ENCODE measurements around the gene NRIP3. TPM values are rescaled to one million over a fixed set of nuclear protein-coding genes. Genes with fewer than 3 reads are reported as not detected.

The NRIP3 gene
- total RNA-seq = 1 to 10 TPM; 3.0 to 3.5 TPM

GRCh38 chr11:9003573-9004182 lies at the start of gene NRIP3:
Gene NRIP3 (minus strand): TSS chr11:9004001. CDS start chr11:9003935, 66 bp downstream.
- peak within 1 kb of the TSS; percentile 68 for H3K4me3 Mint-ChIP-seq
- H3K27me3 Mint-ChIP-seq (ENCODE audit: low read depth) = peaks cover 33% of the 10 kb centered on the region
- no peaks in the 10 kb centered on the region for H3K36me3 Mint-ChIP-seq (ENCODE audit: low read depth)
- CTCF ChIA-PET = interaction anchor here (0.7 to 1.5 kb wide), 4 partner anchors 12 to 134 kb away, joined by 3 to 5 read pairs (median 3); no protein-coding TSS in a partner anchor
- intact Hi-C loops (cut with micrococcal nuclease) = loop anchor here (1.0 to 10.0 kb wide), 7 partner anchors 57 to 1451 kb away; partner anchors contain the start of genes AKIP1, AMPD3, RPL27A and TRIM66
- peak; percentile 67 for DNase-seq
- H3K4me1 Mint-ChIP-seq (ENCODE audit: low read depth) = peaks cover 24% of the 10 kb centered on the region
- H3K9me3 Mint-ChIP-seq = no peaks in the 10 kb centered on the region
- H3K27ac Mint-ChIP-seq = no peak within 1 kb of the TSS

- Mint-ChIP-seq H3K36me3 (ENCODE audit: low read depth) (no peaks in the 10 kb centered on the region), H3K27ac (no peak overlapping the region), H3K4me3 (no peak overlapping the region), H3K4me1 (ENCODE audit: low read depth) (no peaks in the 10 kb centered on the region), H3K27me3 (ENCODE audit: low read depth) (no peaks in the 10 kb centered on the region), H3K9me3 (no peaks in the 10 kb centered on the region)
- intact Hi-C loops (cut with micrococcal nuclease) = no loop called here
- CTCF ChIA-PET = no interaction called here
- DNase-seq = no peak
Observed at GRCh38 chr11:9052316-9052715, 48.5 kb upstream of the NRIP3 start.

GRCh38 chr11:9049959-9050358 lies 46.2 kb upstream of the NRIP3 start:
- Mint-ChIP-seq H3K4me3 (no peak overlapping the region), H3K4me1 (ENCODE audit: low read depth) (no peaks in the 10 kb centered on the region), H3K9me3 (no peaks in the 10 kb centered on the region), H3K27ac (no peak overlapping the region), H3K27me3 (ENCODE audit: low read depth) (no peaks in the 10 kb centered on the region), H3K36me3 (ENCODE audit: low read depth) (no peaks in the 10 kb centered on the region)
- no peak for DNase-seq
- CTCF ChIA-PET = interaction anchor here (0.9 kb wide), 2 partner anchors 11 to 36 kb away, joined by 3 to 4 read pairs; no protein-coding TSS in a partner anchor
- intact Hi-C loops (cut with micrococcal nuclease) = no loop called here

- Mint-ChIP-seq H3K4me3 (no peak overlapping the region), H3K4me1 (ENCODE audit: low read depth) (no peaks in the 10 kb centered on the region), H3K27me3 (ENCODE audit: low read depth) (no peaks in the 10 kb centered on the region), H3K27ac (no peak overlapping the region), H3K36me3 (ENCODE audit: low read depth) (no peaks in the 10 kb centered on the region), H3K9me3 (no peaks in the 10 kb centered on the region)
- CTCF ChIA-PET = interaction anchor here (1.3 to 2.0 kb wide), 2 partner anchors 32 to 90 kb away, joined by 6 to 8 read pairs; no protein-coding TSS in a partner anchor
- DNase-seq = no peak
- intact Hi-C loops (cut with micrococcal nuclease) = no loop called here
Observed at GRCh38 chr11:9047964-9048523, 44.2 kb upstream of the NRIP3 start.

GRCh38 chr11:9046481-9046880 lies 42.7 kb upstream of the NRIP3 start:
- CTCF ChIA-PET = interaction anchor here (0.6 to 2.0 kb wide), 2 partner anchors 31 to 72 kb away, joined by 3 to 6 read pairs; no protein-coding TSS in a partner anchor
- intact Hi-C loops (cut with micrococcal nuclease) = no loop called here
- Mint-ChIP-seq H3K36me3 (ENCODE audit: low read depth) (no peaks in the 10 kb centered on the region), H3K27ac (no peak overlapping the region), H3K4me3 (no peak overlapping the region), H3K27me3 (ENCODE audit: low read depth) (no peaks in the 10 kb centered on the region), H3K9me3 (no peaks in the 10 kb centered on the region), H3K4me1 (ENCODE audit: low read depth) (no peaks in the 10 kb centered on the region)
- no peak for DNase-seq

- H3K27ac Mint-ChIP-seq = no peak overlapping the region
Observed at GRCh38 chr11:9042488-9042887, 38.7 kb upstream of the NRIP3 start.

GRCh38 chr11:9041747-9042146 lies 37.9 kb upstream of the NRIP3 start:
- DNase-seq = no peak
- peaks cover 3% of the 10 kb centered on the region for H3K27me3 Mint-ChIP-seq (ENCODE audit: low read depth)
- no peaks in the 10 kb centered on the region for H3K9me3 Mint-ChIP-seq
- CTCF ChIA-PET = no interaction called here
- intact Hi-C loops (cut with micrococcal nuclease) = no loop called here
- H3K27ac Mint-ChIP-seq = no peak overlapping the region
- H3K4me3 Mint-ChIP-seq = no peak overlapping the region
- H3K4me1 Mint-ChIP-seq (ENCODE audit: low read depth) = no peaks in the 10 kb centered on the region
- no peaks in the 10 kb centered on the region for H3K36me3 Mint-ChIP-seq (ENCODE audit: low read depth)

More at GRCh38 chr11:9042488-9042887, 38.7 kb upstream of the NRIP3 start:
- Mint-ChIP-seq H3K9me3 (no peaks in the 10 kb centered on the region), H3K4me1 (ENCODE audit: low read depth) (no peaks in the 10 kb centered on the region), H3K4me3 (no peak overlapping the region), H3K36me3 (ENCODE audit: low read depth) (no peaks in the 10 kb centered on the region), H3K27me3 (ENCODE audit: low read depth) (peaks cover 3% of the 10 kb centered on the region)
- CTCF ChIA-PET = interaction anchor here (0.6 to 0.8 kb wide), 4 partner anchors 23 to 88 kb away, joined by 3 read pairs; no protein-coding TSS in a partner anchor
- intact Hi-C loops (cut with micrococcal nuclease) = no loop called here
- no peak for DNase-seq

- Mint-ChIP-seq H3K27ac (no peak overlapping the region), H3K4me3 (no peak overlapping the region), H3K36me3 (ENCODE audit: low read depth) (no peaks in the 10 kb centered on the region), H3K4me1 (ENCODE audit: low read depth) (no peaks in the 10 kb centered on the region), H3K9me3 (no peaks in the 10 kb centered on the region), H3K27me3 (ENCODE audit: low read depth) (peaks cover 3% of the 10 kb centered on the region)
- CTCF ChIA-PET = no interaction called here
- intact Hi-C loops (cut with micrococcal nuclease) = no loop called here
- DNase-seq = no peak
Observed at GRCh38 chr11:9040410-9040809, 36.6 kb upstream of the NRIP3 start.

- CTCF ChIA-PET = no interaction called here
- no peak for DNase-seq
- peaks cover 3% of the 10 kb centered on the region for H3K27me3 Mint-ChIP-seq (ENCODE audit: low read depth)
- no peaks in the 10 kb centered on the region for H3K9me3 Mint-ChIP-seq
- intact Hi-C loops (cut with micrococcal nuclease) = no loop called here
- no peaks in the 10 kb centered on the region for H3K4me1 Mint-ChIP-seq (ENCODE audit: low read depth)
- H3K36me3 Mint-ChIP-seq (ENCODE audit: low read depth) = no peaks in the 10 kb centered on the region
- no peak overlapping the region for H3K27ac Mint-ChIP-seq
- H3K4me3 Mint-ChIP-seq = no peak overlapping the region
Observed at GRCh38 chr11:9039863-9040262, 36.1 kb upstream of the NRIP3 start.

GRCh38 chr11:9039198-9039597 lies 35.4 kb upstream of the NRIP3 start:
- intact Hi-C loops (cut with micrococcal nuclease) = no loop called here
- Mint-ChIP-seq H3K4me3 (no peak overlapping the region), H3K27me3 (ENCODE audit: low read depth) (peaks cover 3% of the 10 kb centered on the region), H3K9me3 (no peaks in the 10 kb centered on the region), H3K4me1 (ENCODE audit: low read depth) (no peaks in the 10 kb centered on the region), H3K27ac (no peak overlapping the region), H3K36me3 (ENCODE audit: low read depth) (no peaks in the 10 kb centered on the region)
- no peak for DNase-seq
- CTCF ChIA-PET = interaction anchor here (0.6 to 1.0 kb wide), 2 partner anchors 99 to 636 kb away, joined by 3 to 5 read pairs; no protein-coding TSS in a partner anchor

- Mint-ChIP-seq H3K4me3 (no peak overlapping the region), H3K27ac (no peak overlapping the region), H3K27me3 (ENCODE audit: low read depth) (peaks cover 3% of the 10 kb centered on the region), H3K9me3 (no peaks in the 10 kb centered on the region), H3K4me1 (ENCODE audit: low read depth) (no peaks in the 10 kb centered on the region), H3K36me3 (ENCODE audit: low read depth) (no peaks in the 10 kb centered on the region)
- intact Hi-C loops (cut with micrococcal nuclease) = no loop called here
- no peak for DNase-seq
- CTCF ChIA-PET = interaction anchor here (0.6 to 1.0 kb wide), 2 partner anchors 99 to 637 kb away, joined by 3 to 5 read pairs; no protein-coding TSS in a partner anchor
Observed at GRCh38 chr11:9038541-9038940, 34.7 kb upstream of the NRIP3 start.

GRCh38 chr11:9037963-9038362 lies 34.2 kb upstream of the NRIP3 start:
- no peaks in the 10 kb centered on the region for H3K9me3 Mint-ChIP-seq
- peaks cover 3% of the 10 kb centered on the region for H3K27me3 Mint-ChIP-seq (ENCODE audit: low read depth)
- CTCF ChIA-PET = interaction anchor here (1.3 kb wide), 1 partner anchor 23 kb away, joined by 3 read pairs; no protein-coding TSS in a partner anchor
- H3K27ac Mint-ChIP-seq = no peak overlapping the region
- no peaks in the 10 kb centered on the region for H3K4me1 Mint-ChIP-seq (ENCODE audit: low read depth)
- no peak overlapping the region for H3K4me3 Mint-ChIP-seq
- intact Hi-C loops (cut with micrococcal nuclease) = no loop called here
- H3K36me3 Mint-ChIP-seq (ENCODE audit: low read depth) = no peaks in the 10 kb centered on the region
- DNase-seq = no peak

Data from activated naive CD4-positive, alpha-beta T cell treated with anti-CD3 and anti-CD28 coated beads for 36 hours (primary cell).